HG03378 (cell line): Measurements from ENCODE around the gene AKAP13.

Experiments
- ATAC-seq: cut with Tn5 transposase; IDR thresholded peaks from one replicate; pipeline ENCODE4 v1.9.1; 2021; ENCODE audit warnings: mild to moderate bottlenecking, moderate library complexity; ENCODE audit not compliant: unreplicated experiment

Gene AKAP13

GRCh38 chr15:85745023-85745422, 364.6 kb downstream of the AKAP13 start:
- ATAC-seq, result no peak

GRCh38 chr15:85745525-85746150, 365.2 kb downstream of the AKAP13 start:
- no peak for ATAC-seq

GRCh38 chr15:85746641-85747040, 366.2 kb downstream of the AKAP13 start:
- ATAC-seq, result no peak

GRCh38 chr15:85748176-85748575, 367.8 kb downstream of the AKAP13 start:
- no peak for ATAC-seq

- no peak for ATAC-seq
These were observed 368.3 kb downstream of the AKAP13 start for GRCh38 chr15:85748729-85749128.

GRCh38 chr15:85749261-85750151, 369.1 kb downstream of the AKAP13 start:
- ATAC-seq, result no peak

GRCh38 chr15:85750319-85751290, 370.2 kb downstream of the AKAP13 start:
- no peak for ATAC-seq

GRCh38 chr15:85751291-85752123, 371.1 kb downstream of the AKAP13 start:
- ATAC-seq, result no peak

- ATAC-seq, result no peak
These were observed 371.7 kb downstream of the AKAP13 start for GRCh38 chr15:85752124-85752475.

- no peak for ATAC-seq
These were observed 372.1 kb downstream of the AKAP13 start for GRCh38 chr15:85752491-85752961.

GRCh38 chr15:85753261-85753660, 372.9 kb downstream of the AKAP13 start:
- ATAC-seq, result no peak

- no peak for ATAC-seq
These were observed 373.5 kb downstream of the AKAP13 start for GRCh38 chr15:85753791-85754452.

- no peak for ATAC-seq
These were observed 374.6 kb downstream of the AKAP13 start for GRCh38 chr15:85754989-85755388.

- no peak for ATAC-seq
These were observed 375.1 kb downstream of the AKAP13 start for GRCh38 chr15:85755471-85755870.

GRCh38 chr15:85755942-85756341, 375.5 kb downstream of the AKAP13 start:
- ATAC-seq, result no peak

- no peak for ATAC-seq
These were observed 376.1 kb downstream of the AKAP13 start for GRCh38 chr15:85756411-85757072.

GRCh38 chr15:85757073-85757938, 376.9 kb downstream of the AKAP13 start:
- ATAC-seq, result no peak
